DMS53 (cell line): ENCODE measurements around the gene ID3.

Experiments
- DNase-seq: peaks from one replicate; lab custom pipeline; 2025; lab: John Stamatoyannopoulos, UW

ID3 gene

DNA sequence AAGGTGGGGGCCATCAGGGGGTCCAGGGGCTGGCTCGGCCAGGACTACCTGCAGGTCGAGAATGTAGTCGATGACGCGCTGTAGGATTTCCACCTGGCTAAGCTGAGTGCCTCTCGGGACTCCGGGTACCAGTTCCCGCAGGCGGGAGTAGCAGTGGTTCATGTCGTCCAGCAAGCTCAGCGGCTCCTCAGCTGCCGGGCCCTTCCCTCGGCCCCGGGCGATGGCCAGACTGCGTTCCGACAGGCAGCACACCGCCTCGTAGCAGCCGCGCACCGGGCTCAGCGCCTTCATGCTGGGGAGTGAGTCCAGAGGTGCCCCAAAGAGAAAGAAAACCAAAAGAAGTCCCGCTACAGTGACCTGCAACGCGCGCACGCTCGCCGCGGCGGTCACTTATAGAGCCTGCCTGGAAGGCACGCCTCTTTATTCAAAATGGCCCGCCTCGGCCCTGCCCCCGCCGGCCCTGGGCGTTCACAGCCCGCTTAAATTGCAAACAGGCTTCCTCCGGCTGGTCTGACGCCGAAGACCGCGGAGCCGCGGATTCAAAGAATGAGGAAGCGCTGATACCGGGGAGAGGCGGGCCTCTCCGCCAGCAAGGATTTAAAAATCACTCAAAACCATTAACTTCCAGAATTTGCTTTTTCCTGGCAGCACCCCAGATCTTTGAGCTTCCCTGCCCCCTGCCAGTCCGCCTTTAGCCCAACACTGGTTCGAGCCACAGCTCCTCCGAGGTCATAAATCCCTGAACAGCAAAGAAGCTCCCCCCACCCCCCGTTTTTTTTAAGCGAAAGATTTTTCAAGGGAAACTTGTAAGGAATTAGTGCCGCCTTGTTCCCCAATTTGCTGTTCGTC, at the start of gene ID3:
Gene ID3, minus strand, starts transcription at position 366 of the 849 bp plus-strand sequence. Its CDS starts 75 bp downstream, at position 291.
- DNase-seq: peak; percentile 99

- no peak for DNase-seq
Measured at GRCh38 chr1:23607944-23608343, 48.6 kb upstream of the ID3 start.

- DNase-seq: no peak
Measured at GRCh38 chr1:23601968-23602876, 42.9 kb upstream of the ID3 start.

- no peak for DNase-seq
Measured at GRCh38 chr1:23601135-23601967, 42.0 kb upstream of the ID3 start.

GRCh38 chr1:23600283-23600682, 41.0 kb upstream of the ID3 start:
- no peak for DNase-seq

DNA sequence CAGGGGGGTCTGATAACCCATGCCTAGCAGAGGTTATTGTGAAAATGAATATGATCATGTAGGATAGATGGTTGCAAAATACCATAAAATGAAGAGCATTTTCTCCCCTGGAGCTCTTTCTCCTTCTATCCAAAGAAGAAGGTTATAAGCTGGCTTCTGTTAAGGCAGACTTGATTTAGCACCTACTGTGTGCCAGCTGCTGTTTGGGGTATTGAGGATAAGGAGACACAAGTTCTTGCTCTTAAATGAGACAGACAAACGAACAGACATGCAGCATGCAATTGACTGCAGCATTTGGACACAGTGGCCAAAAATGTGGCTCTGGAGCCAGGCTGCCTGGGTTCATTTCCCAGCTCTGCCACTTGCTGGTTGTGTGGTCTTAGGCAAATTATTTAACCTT, 39.8 kb upstream of the ID3 start:
- DNase-seq: no peak

DNA sequence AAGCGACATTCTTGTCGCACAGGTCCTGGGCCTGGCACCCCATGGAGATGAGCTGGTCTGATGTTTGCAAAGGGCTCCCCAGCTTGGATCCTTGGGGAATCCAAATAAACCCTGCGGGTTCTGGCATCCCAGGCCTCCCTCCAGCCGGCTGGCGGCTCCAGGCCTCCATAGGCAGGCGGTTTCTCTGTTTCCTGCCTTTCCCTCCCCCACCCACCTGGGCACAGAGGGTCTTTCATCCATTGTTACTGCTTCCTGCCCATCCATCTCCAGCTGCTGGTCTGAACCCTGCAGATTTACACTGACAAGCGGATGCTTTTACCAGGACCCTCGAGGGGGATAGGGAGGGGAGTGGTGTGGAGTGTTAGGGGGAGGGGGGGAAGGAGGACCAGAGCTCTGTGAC, 39.1 kb upstream of the ID3 start:
- DNase-seq: no peak

DNA sequence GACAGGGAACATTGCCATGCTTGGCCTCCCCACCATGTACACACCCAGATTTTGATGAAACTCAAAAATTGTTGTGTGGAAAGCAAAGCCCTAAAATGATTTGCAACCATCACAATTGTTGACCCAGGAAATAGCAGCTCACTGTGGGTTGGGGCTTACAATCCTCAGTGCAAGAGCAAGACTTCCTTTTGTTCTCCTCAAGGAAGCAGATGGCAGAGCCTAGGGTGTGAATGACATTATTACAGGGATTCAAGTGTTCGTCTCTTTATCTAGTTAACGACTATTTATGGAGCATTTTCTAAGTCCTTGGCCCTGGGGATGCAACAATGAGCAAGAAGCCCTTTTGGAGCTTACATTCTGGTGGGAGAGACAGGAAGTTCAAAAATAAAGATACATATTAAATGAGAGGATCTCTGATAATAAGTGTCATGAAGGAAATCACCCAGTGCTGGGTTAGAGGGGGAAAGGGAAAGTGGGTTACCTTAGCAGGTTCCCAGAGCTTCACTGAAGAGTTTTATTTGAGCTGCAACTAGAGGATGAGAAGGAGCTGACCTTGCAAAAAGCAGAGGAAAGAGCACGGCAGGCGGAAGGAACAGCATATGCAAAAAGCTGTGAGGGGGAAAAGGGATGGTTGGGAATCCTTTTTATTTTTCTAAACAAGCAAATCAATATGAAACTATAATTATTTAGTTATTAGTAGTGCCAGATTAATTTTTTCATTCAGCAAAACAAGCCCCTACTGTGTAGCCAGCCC, 38.5 kb upstream of the ID3 start:
- no peak for DNase-seq

GRCh38 chr1:23596382-23597358, 37.4 kb upstream of the ID3 start:
- no peak for DNase-seq

DNA sequence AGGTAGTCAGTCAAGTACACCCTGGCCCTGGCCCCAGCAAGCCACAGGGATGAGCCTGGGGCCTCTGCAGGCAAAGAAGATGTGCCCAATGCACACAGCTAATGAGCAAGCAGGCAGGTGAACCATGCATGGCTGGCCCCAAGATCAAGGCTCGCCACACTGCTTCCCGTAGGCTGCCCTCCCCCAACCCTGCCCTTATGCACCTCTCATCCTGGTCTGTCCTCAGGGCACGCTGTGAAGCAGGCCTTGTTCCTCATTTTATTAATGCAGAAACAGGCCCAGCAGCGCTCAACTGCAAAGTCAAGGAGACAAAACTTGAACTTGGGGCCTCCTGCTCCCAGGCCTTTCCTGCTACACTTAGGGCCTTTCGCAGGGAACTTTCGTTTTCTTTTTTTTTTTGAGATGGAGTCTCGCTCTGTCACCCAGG, 35.6 kb upstream of the ID3 start:
- peak; percentile 46 for DNase-seq

GRCh38 chr1:23594149-23594907, 35.0 kb upstream of the ID3 start:
- DNase-seq: no peak

DNA sequence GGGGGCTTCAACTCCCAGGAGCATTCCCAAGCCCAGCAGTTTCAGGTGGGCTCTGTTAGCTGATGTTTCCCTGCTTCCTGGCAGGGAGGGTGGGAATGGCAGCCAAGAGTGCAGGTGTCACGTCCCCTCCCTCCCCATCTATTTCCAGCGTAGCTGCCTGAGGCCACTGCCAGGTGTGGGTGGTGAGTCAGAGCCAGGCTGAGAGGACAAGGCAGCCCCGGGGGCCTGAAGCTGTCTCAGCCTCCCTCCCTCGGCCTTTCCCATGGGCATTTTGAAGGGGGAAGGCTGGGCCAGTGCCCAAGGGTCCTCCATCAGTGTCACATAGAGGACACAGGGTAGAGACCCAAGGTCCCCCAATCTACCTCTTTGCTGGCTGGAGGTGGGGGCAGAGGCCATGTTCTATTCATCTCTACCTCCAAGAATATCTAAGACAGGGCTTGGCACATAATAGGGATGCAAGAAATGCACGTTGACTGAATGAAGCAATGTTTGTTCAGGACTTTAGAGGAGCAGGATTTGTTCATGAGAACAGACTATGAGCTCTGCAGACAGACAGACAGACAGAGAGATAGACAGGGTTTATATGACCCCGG, 34.4 kb upstream of the ID3 start:
- DNase-seq: peak; percentile 96

GRCh38 chr1:23593042-23593521, 33.8 kb upstream of the ID3 start:
- peak; percentile 71 for DNase-seq

- peak; percentile 78 for DNase-seq
Measured at GRCh38 chr1:23592209-23592892, 33.0 kb upstream of the ID3 start.

GRCh38 chr1:23591460-23592208, 32.3 kb upstream of the ID3 start:
- peak; percentile 88 for DNase-seq

DNA sequence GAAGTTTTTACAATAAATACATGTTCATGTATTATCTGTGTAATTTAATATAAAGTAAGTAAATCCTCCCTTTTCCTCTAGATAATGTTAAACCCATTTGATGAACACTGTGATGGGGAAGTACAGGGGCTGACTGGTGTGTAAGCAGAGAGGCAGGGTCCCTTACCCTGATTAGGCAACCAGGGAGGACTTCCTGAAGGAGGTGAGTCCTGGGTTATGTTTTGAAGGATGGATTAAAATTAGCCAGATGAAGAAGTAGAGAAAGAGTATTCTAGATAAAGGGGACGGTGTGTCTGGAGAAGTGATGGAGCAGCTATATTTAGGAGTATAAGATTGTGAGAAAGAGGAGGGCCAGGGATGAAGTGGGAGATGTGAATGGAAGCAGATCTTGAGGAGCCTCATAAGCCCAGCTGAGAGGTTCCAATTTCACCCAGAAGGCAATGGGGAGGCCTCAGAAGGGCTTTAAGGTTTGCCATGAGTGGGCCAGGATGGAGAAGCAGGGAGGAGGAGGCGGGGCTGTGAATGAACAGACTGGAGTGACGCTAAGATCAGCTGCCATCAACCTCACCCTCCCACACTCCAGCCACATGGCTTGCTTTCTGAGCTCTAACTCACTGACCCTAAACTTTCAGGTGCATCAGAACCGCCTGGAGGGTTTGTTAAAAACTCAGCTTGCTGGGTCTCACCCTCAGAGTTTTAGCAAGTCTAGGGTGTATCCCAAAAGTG, 30.9 kb upstream of the ID3 start:
- DNase-seq: peak; percentile 57

DNA sequence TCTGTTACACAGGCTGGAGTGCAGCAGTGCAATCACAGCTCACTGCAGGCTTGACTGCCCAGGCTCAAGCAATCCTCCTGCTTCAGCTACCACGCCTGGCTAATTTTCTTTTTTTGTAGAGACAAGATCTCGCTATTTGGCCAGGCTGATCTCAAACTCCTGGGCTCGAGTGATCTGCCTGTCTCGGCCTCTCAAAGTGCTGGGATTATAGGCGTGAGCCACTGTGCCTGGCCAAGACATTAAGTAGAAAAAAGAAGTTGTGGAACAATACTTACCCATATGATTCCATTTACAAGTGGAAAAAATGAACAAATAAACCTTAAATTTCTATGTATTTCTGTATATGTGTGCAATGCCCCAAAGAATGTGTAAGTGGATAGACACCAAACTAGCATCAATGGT, 30.3 kb upstream of the ID3 start:
- no peak for DNase-seq
